ENCODE measurements around the gene ITLN1.
"Not testable (repeated sequence)": the region's sequence is repeated elsewhere in the genome, so short reads cannot be mapped to it uniquely, and the experiment has no call there.

ITLN1 gene

GRCh38 chr1:160910170-160910750, 25.3 kb upstream of the ITLN1 start:
- TF ChIP-seq CTCF (IDR thresholded peaks at IDR 0.05; ENCODE audit: low read depth, low read length) = no peak
- DNase-seq (ENCODE audit: extremely low read depth, low read depth) = no peak

GRCh38 chr1:160907976-160908375, 23.0 kb upstream of the ITLN1 start:
- no peak for DNase-seq (ENCODE audit: extremely low read depth, low read depth)
- no peak for TF ChIP-seq CTCF (IDR thresholded peaks at IDR 0.05; ENCODE audit: low read depth, low read length)

- no peak for DNase-seq (ENCODE audit: extremely low read depth, low read depth)
These were observed 20.6 kb upstream of the ITLN1 start for GRCh38 chr1:160905617-160905989.

GRCh38 chr1:160904783-160905616, 20.0 kb upstream of the ITLN1 start:
- no peak for TF ChIP-seq CTCF (IDR thresholded peaks at IDR 0.05; ENCODE audit: low read depth, low read length)
- DNase-seq (ENCODE audit: extremely low read depth, low read depth) = no peak

More at GRCh38 chr1:160905617-160905989, 20.6 kb upstream of the ITLN1 start:
- TF ChIP-seq CTCF (IDR thresholded peaks at IDR 0.05; ENCODE audit: low read depth, low read length) = no peak

- DNase-seq (ENCODE audit: extremely low read depth, low read depth) = not testable (repeated sequence)
These were observed 17.3 kb upstream of the ITLN1 start for GRCh38 chr1:160902251-160902650.

GRCh38 chr1:160901768-160902167, 16.8 kb upstream of the ITLN1 start:
- DNase-seq (ENCODE audit: extremely low read depth, low read depth) = no peak
- TF ChIP-seq CTCF (IDR thresholded peaks at IDR 0.05; ENCODE audit: low read depth, low read length) = no peak

GRCh38 chr1:160900683-160901082, 15.7 kb upstream of the ITLN1 start:
- not testable (repeated sequence) for DNase-seq (ENCODE audit: extremely low read depth, low read depth)

GRCh38 chr1:160894368-160895135, 9.6 kb upstream of the ITLN1 start:
- DNase-seq (ENCODE audit: extremely low read depth, low read depth) = not testable (repeated sequence)
